ENCODE results near the gene RNF183.
"Not testable (repeated sequence)": the region's sequence is repeated elsewhere in the genome, so short reads cannot be mapped to it uniquely, and the experiment has no call there.

Gene RNF183

DNA sequence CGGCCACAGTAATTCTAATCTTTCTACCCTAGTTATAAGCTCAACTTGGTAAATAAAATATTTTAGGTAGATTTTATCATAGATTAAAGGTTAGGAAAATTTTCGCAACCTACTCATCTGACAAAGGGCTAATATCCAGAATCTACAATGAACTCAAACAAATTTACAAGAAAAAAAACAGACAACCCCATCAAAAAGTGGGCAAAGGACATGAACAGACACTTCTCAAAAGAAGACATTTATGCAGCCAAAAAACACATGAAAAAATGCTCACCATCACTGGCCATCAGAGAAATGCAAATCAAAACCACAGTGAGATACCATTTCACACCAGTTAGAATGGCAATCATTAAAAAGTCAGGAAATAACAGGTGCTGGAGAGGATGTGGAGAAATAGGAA is 53.5 kb downstream of the RNF183 start:
- H3K9me3 ChIP-seq (ENCODE audit: control insufficient read depth, insufficient read depth, low read length); H3K36me3 ChIP-seq (ENCODE audit: control insufficient read depth, insufficient read depth, low read length); H3K27ac ChIP-seq (ENCODE audit: low read depth, low read length); H3K4me1 ChIP-seq (ENCODE audit: control insufficient read depth, insufficient read depth, low read length); H3K27me3 ChIP-seq (ENCODE audit: control insufficient read depth, insufficient read depth, low read length); H3K4me3 ChIP-seq (ENCODE audit: low read depth, low read length); H3K9ac ChIP-seq (ENCODE audit: low read depth, low read length): not testable (repeated sequence)

DNA sequence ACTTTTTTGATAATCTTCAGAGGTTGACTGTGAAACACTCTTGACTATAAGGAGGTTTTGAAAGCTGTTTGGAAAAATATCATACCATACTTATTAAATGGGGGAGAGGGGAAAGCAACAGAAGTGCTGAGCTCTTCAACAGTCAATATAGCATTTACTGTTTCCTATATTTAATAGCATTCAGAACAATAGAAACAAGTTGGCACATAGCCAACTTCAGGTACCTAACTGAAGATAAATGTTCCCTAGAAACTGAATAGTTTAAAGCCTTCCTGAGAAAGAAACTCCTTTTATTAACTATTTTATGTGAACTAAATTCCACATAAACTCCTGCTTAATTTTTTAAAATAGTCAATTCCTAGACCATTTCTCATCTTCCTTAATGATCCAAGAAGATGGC is 55.5 kb downstream of the RNF183 start:
- Histone ChIP-seq H3K27me3 (ENCODE audit: control insufficient read depth, insufficient read depth, low read length) (no peaks in the 10 kb centered on the region), H3K4me3 (ENCODE audit: low read depth, low read length) (no peak overlapping the region), H3K36me3 (ENCODE audit: control insufficient read depth, insufficient read depth, low read length) (no peaks in the 10 kb centered on the region), H3K9me3 (ENCODE audit: control insufficient read depth, insufficient read depth, low read length) (no peaks in the 10 kb centered on the region), H3K9ac (ENCODE audit: low read depth, low read length) (no peak overlapping the region), H3K4me1 (ENCODE audit: control insufficient read depth, insufficient read depth, low read length) (peaks cover 4% of the 10 kb centered on the region; the same call in 1 of the 2 replicates), H3K27ac (ENCODE audit: low read depth, low read length) (no peak overlapping the region)
